Measurements from ENCODE around the gene STAG3.
"Not testable (repeated sequence)": the region's sequence is repeated elsewhere in the genome, so short reads cannot be mapped to it uniquely, and the experiment has no call there.

The STAG3 gene

GRCh38 chr7:100248483-100248882, 70.8 kb downstream of the STAG3 start:
- no peak for DNase-seq

- DNase-seq, result no peak
These were observed 79.3 kb downstream of the STAG3 start for GRCh38 chr7:100257017-100257416.

- not testable (repeated sequence) for DNase-seq
These were observed 82.3 kb downstream of the STAG3 start for GRCh38 chr7:100259984-100260383.

GRCh38 chr7:100262896-100263295, 85.2 kb downstream of the STAG3 start:
- not testable (repeated sequence) for DNase-seq

Data from NCI-H226 (cell line).